Renal pelvis (tissue), 4 donors: ENCODE measurements around the gene AUP1. TPM values are rescaled to one million over a fixed set of nuclear protein-coding genes. Genes with fewer than 3 reads are reported as not detected.

Experiments used
- DNase-seq: peaks from one replicate; pipeline ENCODE4 v3.0.0-alpha.2; 2013
- polyA plus RNA-seq, 3 donors: library from polyadenylated mRNA; unstranded; fragments of 120-200 nt; gene quantifications; one replicate each; pipeline ENCODE4 v1.2.1, GENCODE V29; 2013; ENCODE audit not compliant: insufficient read length in 3 of 3

AUP1 gene
- polyA plus RNA-seq, 3 donors = 106 to 113 (median 110) TPM

DNA sequence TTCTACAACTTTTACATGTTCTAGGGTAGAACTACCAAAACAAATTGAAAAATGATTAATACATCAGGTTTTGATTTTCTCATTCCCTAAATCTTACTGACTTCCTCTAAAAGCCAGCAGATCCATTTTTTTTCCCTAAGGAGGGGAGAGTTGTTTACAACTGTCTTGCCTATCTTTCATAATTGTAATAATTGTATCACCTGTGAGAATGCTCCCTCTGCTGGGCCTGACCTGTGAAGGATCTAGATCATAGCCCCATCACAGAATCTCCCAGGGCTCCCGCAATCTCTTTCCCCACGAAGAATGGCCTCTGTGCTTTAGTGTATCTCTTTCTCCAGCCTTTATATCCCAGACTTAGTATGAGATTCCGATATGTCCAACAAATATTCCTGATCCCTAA is 15.1 kb upstream of the AUP1 start:
- DNase-seq = no peak

- DNase-seq = no peak
Measured at GRCh38 chr2:74542978-74543377, 13.5 kb upstream of the AUP1 start.

DNA sequence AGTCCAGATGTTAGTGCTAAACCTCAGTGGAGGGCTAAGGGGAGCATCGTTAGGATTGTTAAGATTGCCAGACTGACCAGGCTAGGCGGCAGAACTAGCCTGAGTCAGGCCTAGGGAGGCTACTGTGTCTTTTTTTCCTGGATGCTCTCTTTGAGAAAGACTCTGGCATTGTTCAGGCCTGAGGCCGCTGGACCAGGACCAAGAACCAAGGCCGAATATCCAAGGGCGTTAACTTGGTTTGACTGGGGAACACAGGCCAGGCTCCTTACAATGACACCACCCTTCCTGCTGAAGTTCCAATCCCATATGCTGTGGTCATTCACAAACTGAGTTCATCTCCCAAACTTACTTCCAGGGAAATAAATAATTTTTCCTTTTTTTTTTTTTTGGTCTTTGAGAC is 10.8 kb upstream of the AUP1 start:
- DNase-seq = no peak

DNA sequence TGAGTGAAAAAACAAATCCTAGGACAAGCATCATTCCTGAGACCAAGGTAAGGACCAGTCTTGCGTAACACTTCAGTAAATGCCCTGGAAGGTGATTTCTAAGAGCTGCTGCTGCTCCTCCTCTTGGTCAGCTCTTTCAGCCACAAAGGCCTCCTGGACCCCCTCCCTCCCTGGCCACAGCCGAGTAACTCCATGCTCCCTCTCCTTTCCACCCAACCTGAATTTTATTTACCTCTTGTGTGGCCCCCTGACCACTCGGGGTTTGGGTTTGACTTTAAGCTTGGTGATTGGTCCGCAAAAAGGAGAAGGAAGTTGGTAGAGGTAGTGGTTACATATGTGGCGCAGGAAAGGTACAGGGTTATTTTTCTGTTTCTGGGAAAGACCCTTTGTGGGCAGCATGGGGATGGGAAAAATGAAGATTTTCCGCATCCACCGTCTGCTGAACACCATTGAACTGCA is 9.4 kb upstream of the AUP1 start:
- DNase-seq = no peak

- no peak for DNase-seq
Measured at GRCh38 chr2:74537140-74537539, 7.6 kb upstream of the AUP1 start.

GRCh38 chr2:74536166-74536950 is 6.9 kb upstream of the AUP1 start:
- no peak for DNase-seq

DNA sequence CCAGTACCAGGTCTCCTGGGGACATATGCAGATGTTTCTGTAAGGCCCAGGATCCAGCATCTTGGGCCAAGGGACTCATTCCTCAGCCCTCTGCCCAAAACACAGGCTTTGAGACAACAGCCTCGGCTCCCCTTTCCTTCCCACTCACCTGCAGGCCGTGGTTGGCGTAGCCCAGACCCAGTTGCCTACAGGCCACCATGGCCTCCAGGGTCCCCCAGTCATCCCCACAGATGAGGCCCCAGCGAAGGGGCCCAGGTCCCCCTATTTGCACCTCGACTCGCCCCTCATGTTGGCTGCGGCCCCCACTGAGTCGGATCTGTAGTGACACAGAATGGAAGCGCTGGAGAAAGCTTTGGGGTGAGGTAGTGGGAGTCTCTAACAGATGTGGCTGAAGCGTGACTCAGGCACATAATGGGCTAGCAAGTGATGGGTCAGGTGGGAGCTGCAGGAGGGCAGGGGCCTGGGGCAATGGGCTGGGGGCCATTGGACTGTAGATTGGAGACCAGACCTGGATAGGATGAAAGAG is 6.0 kb upstream of the AUP1 start:
- DNase-seq = no peak

- no peak for DNase-seq
Measured at GRCh38 chr2:74534411-74534810, 4.9 kb upstream of the AUP1 start.

DNA sequence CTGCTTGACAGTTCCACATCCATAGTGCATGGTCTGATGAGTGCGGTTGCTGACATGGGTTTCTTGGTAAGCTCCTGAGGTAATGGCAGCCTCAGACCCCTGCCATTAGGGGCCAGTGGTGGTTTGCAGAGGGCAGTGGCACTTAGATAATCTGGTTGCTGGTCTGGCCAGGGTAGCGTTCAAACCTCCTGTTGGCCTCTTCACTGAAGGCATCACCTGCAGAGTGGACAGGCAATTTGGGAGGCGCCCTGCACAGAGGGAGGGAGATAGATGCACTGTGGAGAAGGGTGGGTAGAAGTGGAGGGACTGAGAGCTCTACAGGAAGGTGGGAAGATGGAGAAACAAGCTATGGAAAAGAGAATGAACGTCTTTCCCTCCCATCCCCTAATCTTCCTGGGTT is 4.0 kb upstream of the AUP1 start:
- DNase-seq = no peak

DNA sequence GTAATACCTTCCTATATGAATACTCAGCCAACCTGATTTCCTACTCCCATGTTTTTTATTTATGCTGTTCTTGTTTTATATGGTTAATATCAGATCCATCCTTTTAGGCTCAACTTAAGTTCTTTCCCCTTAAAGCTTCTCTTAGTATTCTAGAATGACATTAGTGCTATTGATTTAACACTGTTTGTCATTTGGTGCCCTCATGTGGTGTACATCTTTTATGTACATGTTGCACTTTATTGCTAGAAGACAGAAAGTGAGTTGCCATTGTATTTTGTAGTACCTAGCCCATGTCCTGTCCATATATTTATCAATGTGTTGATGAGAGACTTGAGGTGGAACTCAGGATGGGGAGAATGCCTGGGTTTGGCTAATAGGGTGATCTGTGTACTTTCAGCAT is 2.7 kb upstream of the AUP1 start:
- DNase-seq = no peak

DNA sequence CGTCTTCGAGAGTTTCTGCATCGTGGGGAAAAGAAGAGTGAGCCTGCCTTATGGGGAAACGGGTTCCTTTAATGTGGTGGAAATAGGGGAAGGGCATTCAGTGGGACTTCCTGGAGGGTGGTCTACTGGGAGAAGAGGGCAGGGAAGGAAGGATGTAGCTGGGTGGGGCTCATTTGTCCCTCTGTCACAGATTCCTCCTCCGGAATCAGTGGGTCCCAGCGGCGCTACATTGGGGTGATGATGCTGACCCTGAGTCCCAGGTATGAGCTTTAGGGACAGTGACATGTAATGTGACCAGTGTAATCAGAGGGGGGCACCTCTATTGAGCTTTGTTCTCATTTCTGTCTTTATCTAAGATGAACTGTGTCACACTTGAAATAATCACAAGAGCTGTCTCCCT is 2.2 kb upstream of the AUP1 start:
- no peak for DNase-seq

DNA sequence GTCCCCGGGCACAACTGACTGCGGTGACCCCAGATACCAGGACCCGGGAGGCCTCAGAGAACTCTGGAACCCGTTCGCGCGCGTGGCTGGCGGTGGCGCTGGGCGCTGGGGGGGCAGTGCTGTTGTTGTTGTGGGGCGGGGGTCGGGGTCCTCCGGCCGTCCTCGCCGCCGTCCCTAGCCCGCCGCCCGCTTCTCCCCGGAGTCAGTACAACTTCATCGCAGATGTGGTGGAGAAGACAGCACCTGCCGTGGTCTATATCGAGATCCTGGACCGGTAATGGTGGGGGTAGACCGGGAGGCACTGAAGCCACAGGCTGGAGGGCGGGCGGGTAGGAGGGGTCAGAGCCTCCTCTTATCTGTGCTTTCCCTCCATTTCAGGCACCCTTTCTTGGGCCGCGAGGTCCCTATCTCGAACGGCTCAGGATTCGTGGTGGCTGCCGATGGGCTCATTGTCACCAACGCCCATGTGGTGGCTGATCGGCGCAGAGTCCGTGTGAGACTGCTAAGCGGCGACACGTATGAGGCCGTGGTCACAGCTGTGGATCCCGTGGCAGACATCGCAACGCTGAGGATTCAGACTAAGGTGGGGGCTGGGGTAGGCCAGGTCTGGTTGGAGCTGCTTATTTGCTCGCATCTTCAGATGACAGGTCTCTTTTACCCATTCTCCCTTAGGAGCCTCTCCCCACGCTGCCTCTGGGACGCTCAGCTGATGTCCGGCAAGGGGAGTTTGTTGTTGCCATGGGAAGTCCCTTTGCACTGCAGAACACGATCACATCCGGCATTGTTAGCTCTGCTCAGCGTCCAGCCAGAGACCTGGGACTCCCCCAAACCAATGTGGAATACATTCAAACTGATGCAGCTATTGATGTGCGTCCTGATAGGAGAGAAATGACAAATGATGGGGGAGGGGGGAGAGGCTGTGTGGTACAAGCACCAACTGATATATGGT is 1.0 kb upstream of the AUP1 start:
- DNase-seq = no peak

DNA sequence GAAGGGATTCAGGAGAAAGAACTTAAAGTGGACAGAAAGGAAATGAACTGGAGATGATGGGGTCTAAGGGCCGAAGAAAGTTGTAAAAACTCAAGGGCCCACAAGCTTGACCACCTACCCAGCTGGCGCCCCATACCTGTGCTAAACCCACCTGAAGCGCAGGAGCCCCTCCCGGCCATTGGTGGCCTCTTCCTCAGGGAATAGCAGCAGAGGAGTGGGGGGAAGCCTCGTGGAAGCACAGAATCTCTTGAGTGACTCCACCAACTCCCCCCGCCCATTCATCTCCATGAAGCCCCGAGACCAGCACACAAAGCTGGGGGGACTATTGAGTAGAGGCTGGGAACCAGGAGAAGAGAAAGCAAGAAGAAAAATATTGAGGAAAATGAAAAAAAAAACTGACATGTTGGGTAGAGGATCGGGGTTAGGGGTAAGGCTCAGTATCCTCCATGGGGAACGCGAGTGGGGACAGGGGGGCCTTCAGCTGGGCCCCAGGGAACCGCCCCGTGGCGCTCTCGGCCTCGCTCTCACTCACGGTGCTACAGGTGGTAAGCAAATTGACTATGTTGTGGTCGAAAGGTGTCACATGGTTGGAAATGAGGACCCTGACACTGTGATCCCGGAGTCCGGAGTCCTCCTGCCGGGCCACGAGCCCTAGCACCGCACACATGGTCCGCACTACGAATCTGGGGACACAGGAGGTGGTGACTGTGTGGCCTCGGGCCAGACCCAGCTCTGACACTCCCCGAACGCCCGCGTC is 728 bp downstream of the AUP1 start:
- DNase-seq = no peak

- no peak for DNase-seq
Measured at GRCh38 chr2:74527741-74528140, 1.8 kb downstream of the AUP1 start.

DNA sequence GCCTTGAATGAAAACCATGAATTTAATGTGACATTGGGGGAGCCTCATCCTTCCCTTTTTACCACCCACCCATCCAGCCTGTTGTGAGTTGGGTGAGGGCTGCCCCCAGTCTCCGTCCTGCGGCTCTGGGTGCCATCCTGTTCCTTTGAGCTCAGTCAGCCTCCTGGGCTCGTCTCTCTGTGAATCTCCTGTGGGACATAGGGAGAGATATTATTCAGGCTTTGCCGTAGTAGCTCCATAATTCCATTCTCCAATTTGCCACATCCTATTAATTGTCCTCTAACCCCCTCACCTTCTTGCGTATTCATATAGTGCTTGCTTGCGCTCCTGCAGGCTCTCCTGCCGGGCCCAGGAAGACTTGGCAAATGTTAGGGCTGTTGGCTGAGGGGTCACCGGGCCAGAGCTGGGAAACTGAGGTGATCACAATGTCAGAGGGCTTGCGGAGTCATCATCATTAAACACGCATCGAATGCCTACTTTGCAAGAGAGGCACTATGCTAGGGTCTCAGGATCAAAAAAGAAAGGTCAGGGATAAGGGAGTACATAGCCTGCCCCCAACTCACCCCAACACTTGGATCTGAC is 2.8 kb downstream of the AUP1 start:
- no peak for DNase-seq

DNA sequence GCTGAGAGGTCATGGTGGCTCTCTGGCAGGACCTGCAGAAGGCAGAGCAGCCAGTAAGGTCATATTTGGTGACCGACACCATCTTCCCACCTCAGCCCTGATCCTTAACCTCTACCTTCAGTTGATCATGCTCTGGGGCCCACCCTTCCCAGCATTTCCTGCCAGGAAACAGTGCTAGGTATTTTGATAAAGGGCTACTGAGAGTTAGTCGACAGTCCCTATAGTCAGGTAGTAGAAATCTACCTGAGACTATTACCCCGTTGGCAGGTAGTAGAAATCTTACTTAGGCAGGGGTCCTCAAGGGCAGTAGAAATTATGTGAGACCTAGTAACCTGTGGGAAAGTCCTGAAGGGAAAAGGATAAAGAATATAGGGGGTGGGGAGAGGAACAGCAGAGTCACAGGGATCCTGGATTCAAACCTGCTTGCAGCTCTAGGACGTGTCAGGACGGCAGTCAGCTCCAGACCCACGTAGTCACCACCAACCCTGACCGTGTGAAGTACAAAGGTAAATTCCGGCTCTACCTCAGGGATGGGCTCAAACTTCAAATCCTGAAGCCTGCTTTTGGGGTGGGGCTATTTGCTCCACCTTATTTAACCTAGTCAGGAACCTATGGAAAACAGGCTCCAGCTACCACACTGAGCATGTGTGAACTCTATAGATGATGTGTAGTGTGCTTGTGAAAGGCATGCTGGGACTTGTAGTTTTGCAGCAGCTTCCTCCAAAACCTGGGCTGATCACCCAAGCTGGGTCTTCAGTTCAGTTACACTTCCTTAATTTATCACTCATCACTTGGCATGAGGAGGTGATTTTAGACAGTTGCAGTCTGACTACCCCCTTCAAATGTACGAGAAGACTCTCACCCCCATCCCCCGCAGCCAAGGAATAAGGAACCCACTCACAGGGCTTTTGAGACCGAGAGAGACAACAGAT is 3.5 kb downstream of the AUP1 start, which contains the start of gene DQX1:
Gene DQX1, minus strand, starts transcription at position 515 of the 932 bp plus-strand sequence. Its CDS starts 502 bp downstream, at position 13.
- no peak for DNase-seq

- DNase-seq = no peak
Measured at GRCh38 chr2:74524955-74525716, 4.4 kb downstream of the AUP1 start.

DNA sequence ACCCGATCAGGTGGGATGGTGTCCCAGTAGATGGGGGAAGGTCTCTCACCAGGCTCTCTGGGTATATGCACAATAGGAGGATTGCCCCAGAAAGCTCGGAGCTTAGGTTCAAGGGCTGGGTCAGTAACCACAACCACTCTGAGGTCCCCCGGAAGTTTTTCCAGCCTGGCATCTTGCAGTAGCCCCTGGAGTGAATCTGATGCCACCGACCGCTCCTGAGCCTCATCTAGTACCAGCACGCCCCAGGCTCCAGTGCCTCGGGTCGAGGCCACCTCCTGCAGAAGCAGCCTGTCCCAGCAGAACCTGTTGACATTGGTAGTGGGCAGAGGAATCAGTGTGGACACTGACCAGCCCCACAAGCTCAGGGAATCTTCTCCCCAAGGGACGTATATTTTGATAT is 5.5 kb downstream of the AUP1 start:
- DNase-seq = no peak

DNA sequence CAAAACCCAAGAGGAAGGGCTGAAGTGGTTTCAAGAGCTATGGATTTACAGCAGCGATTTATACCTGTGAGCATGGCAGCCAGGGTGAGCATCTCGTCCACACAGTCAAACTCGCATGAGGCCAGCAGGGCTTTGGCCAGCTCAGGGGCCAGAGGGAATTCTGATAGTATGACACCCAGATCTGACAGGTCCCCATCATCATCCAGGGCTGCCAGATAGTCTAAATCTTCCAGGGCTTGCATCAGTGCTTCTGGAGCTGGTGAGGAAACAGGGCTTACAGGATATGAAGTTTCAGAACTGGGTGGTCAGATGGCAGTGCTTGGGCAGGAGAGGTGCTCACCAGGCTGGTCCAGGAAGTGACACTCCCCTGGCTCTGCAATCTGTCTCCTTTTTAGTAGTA is 7.0 kb downstream of the AUP1 start:
- DNase-seq = no peak

- DNase-seq = no peak
Measured at GRCh38 chr2:74516650-74517049, 12.9 kb downstream of the AUP1 start.
